Kidney epithelial cell (primary cell): ENCODE data around the gene SKA2. TPM values are rescaled to one million over a fixed set of nuclear protein-coding genes. Genes with fewer than 3 reads are reported as not detected.

ENCODE experiments used
- DNase-seq: peaks from one replicate; pipeline ENCODE4 v3.0.0-alpha.2; 2010; ENCODE audit warnings: low read depth
- H3K27me3 ChIP-seq: 2 replicates; pipeline ENCODE4 v1.6.0; 2011; ENCODE audit warnings: low read length; ENCODE audit not compliant: control insufficient read depth, insufficient read depth
- H3K36me3 ChIP-seq: 2 replicates; pipeline ENCODE4 v1.5.1; 2011; ENCODE audit warnings: low read length; ENCODE audit not compliant: control insufficient read depth, insufficient read depth
- H3K4me3 ChIP-seq: 2 replicates; pipeline ENCODE4 v1.5.1; 2011; ENCODE audit warnings: low read depth, mild to moderate bottlenecking, control low read depth, low read length
- total RNA-seq: library from RNA; depleted of rRNA; stranded (reverse); fragments of >200 nt; gene quantifications from 2 replicates; pipeline ENCODE4 v1.2.3, GENCODE V29; 2015
- TF ChIP-seq, protein P1 (sequence below): IDR thresholded peaks from 2 replicates; pipeline ENCODE4 v1.5.1; 2011; ENCODE audit warnings: mild to moderate bottlenecking, moderate library complexity, low read length, control low read depth, inconsistent platforms; ENCODE audit not compliant: insufficient read depth, poor library complexity, severe bottlenecking

The SKA2 gene
- total RNA-seq, 1 donor from 2014 or later, result 42.8 TPM

DNA sequence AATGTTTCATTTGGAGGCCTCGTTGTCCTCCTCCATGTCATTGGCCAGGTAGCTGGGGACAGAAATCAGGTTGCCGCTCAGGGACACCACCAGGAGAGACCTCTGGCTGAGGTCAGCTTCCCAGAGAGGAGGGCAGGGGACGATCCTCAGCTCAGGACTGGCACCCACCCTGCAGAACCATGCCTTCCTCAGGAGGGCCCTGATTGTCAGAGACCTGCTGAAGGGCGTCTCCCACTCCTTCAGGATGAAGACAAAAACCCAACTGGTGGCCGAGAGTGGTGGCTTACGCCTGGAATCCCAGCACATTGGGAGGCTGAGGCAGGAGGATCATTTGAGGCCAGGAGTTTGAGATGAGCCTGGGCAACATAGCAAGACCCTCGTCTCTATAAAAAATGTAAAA, 20.1 kb upstream of the SKA2 start:
- no peaks in the 10 kb centered on the region for H3K36me3 ChIP-seq

DNA sequence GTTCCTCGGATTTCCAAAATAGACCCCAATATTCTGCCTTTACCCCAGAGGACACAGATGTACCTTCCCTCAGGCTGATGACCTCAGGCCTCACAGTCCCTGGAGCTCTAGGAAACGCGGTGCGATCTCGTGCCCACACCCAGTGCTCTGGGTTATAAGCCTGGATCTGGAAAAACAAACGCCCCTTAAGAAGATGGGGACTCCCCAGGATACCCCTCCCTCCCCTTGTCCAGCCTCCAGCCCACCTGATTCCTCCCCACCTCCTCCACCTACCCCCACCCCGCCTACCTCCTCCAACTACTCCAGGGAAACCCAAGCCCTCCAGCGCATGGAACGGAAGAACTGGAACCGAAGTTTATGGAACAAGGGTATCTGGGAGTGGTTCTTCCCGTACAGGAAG, 19.7 kb upstream of the SKA2 start:
- no peaks in the 10 kb centered on the region for H3K36me3 ChIP-seq
- H3K4me3 ChIP-seq, result no peak overlapping the region
- DNase-seq, result no peak
- TF ChIP-seq, protein P1, sequence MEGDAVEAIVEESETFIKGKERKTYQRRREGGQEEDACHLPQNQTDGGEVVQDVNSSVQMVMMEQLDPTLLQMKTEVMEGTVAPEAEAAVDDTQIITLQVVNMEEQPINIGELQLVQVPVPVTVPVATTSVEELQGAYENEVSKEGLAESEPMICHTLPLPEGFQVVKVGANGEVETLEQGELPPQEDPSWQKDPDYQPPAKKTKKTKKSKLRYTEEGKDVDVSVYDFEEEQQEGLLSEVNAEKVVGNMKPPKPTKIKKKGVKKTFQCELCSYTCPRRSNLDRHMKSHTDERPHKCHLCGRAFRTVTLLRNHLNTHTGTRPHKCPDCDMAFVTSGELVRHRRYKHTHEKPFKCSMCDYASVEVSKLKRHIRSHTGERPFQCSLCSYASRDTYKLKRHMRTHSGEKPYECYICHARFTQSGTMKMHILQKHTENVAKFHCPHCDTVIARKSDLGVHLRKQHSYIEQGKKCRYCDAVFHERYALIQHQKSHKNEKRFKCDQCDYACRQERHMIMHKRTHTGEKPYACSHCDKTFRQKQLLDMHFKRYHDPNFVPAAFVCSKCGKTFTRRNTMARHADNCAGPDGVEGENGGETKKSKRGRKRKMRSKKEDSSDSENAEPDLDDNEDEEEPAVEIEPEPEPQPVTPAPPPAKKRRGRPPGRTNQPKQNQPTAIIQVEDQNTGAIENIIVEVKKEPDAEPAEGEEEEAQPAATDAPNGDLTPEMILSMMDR, result no peak
- H3K27me3 ChIP-seq, result no peaks in the 10 kb centered on the region

More for the DNA sequence above, 20.1 kb upstream of the SKA2 start:
- H3K4me3 ChIP-seq, result no peak overlapping the region
- no peaks in the 10 kb centered on the region for H3K27me3 ChIP-seq
- TF ChIP-seq, protein P1, result no peak
- no peak for DNase-seq

DNA sequence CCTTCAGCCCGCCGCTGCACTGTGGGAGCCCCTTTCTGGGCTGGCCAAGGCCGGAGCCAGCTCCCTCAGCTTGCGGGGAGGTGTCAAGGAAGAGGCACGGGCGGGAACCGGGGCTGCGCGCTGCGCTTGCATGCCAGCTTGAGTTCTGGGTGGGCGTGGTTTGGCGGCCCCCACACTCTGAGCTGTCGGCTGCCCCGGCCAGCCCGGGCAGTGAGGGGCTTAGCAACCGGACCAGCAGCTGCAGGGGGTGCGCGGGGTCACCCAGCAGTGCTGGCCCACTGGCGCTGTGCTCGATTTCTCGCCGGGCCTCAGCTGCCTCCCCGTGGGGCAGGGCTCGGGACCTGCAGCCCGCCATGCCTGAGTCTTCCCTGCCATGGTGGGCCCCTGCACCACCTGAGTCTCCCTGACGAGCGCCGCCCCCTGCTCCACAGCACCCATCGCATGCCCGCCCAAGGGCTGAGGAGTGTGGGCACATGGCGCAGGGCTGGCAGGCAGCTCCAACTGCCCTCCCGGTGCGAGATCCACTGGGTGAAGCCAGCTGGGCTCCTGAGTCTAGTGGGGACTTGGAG, 17.5 kb upstream of the SKA2 start:
- DNase-seq, result no peak
- Histone ChIP-seq H3K4me3 (no peak overlapping the region), H3K36me3 (no peaks in the 10 kb centered on the region), H3K27me3 (no peaks in the 10 kb centered on the region)
- TF ChIP-seq, protein P1, result no peak

DNA sequence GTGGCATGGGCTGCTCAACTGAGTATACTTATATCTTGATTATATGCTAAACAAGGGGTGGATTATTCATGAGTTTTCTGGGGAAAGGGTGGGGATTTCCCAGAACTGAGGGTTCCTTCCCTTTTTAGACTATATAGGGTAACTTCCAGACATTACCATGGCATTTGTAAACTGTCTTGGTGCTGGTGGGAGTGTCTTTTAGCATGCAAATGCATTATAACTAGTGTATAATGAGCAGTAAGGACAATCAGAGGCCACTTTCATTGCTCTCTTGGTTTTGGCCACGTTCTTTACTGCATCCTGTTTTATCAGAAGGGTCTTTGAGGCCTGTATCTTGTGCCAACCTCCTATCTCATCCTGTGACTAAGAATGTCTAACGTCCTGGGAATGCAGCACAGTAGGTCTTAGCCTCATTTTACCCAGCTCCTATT, 12.6 kb upstream of the SKA2 start:
- no peak overlapping the region for H3K4me3 ChIP-seq
- H3K27me3 ChIP-seq, result no peaks in the 10 kb centered on the region
- TF ChIP-seq, protein P1, result no peak
- no peaks in the 10 kb centered on the region for H3K36me3 ChIP-seq
- no peak for DNase-seq

DNA sequence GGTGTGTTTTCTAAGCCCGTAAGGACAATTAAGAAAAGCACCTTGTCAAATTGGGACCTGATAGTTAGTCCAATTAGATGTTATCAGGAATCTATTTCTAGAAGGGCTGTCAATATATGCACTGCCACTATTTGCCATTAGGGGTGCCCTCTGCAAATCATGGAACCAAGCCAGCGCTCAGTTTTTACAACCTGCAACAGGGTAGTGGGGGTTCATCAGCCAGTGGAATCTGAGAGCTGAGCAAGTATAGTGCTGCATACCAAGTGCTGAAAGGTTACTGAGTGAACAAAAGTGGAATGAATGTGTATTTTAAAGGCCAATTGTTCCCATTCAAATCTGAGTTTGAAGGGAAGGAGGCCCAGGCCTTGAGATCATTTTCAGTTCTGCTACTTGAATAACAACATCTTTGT, 11.0 kb upstream of the SKA2 start:
- TF ChIP-seq, protein P1, result peak; percentile 77
- no peaks in the 10 kb centered on the region for H3K36me3 ChIP-seq
- H3K27me3 ChIP-seq, result no peaks in the 10 kb centered on the region
- no peak for DNase-seq
- H3K4me3 ChIP-seq, result no peak overlapping the region

DNA sequence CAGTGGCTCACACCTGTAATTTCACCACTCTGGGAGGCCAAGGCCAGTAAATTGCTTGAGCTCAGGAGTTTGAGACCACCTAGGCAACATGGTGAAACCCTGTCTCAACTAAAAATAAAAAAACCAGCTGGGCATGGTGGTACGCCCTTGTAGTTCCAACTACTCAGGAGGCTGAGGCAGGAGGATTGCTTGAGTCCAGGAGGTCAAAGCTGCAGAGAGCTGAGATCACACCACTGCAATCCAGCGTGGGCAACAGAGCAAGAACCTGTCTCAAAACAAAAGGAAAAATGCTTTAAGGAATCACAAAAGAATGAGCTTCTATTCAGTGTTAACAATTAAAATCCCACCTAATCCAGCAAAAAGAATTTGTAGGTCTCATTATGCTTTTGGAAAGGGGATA, 6.5 kb upstream of the SKA2 start:
- DNase-seq, result no peak
- TF ChIP-seq, protein P1, result no peak
- Histone ChIP-seq H3K27me3 (no peaks in the 10 kb centered on the region), H3K4me3 (no peak overlapping the region), H3K36me3 (no peaks in the 10 kb centered on the region)
